Measurements from ENCODE around the gene APOA1.

Gene APOA1

DNA sequence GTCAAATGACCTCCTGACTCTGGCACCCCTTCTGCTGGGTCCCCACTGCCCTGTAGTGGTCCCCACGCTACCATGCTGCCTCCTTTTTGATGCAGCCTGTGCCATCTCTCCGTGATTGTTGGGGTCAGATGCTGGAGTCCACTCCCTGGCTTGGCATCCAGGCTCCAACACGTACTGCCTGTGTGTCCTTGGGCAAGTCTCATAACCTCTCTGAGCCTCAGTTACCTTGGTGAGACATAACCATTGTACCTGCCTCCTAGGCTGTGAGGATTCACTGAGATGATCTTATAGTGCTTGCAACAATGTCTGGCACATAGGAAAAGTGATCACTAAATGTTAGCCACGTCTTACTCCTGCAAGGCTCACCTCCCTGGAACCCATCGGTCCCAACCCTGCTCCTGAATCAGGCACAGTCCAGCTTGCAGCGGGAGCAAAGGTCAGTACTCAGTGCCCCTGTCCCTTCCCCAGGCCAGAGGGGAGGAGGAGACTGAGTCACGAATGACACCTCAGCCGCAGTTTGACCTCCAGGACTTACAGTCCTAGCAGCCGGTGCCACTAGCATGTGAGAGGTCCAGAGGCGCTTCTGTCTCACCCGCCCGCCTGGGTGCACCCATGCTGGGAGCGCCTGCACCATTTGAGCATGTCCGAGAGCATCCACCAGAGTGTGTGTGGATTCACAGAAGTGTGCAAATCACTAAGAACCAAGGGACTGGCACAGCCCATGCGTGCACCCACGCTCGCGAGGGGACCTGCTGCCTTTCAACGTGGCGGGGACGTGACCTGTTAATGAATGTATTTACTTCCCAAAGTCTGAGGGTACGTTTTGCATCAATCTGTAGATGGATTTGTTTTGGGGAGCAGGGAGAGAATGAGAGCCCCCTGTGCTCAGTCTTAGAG is 11.3 kb downstream of the APOA1 start:
- Histone ChIP-seq H2AK5ac (ENCODE audit: low read length) (no peak overlapping the region), H3K14ac (ENCODE audit: low read length) (no peak overlapping the region), H3K79me2 (ENCODE audit: control insufficient read depth, insufficient read depth, low read length, poor library complexity) (no peaks in the 10 kb centered on the region), H3K27ac (ENCODE audit: low read depth, low read length) (no peak overlapping the region), H3K27me3 (ENCODE audit: insufficient read depth, low read length) (no peaks in the 10 kb centered on the region), H4K8ac (ENCODE audit: low read depth, low read length) (no peak overlapping the region), H3K36me3 (ENCODE audit: control insufficient read depth in 1 of 2, insufficient read depth in 2 of 2, low read length in 2 of 2) (no peaks in the 10 kb centered on the region), H2BK120ac (ENCODE audit: insufficient read depth, low read length, poor library complexity) (no peak overlapping the region), H3K4me1 (ENCODE audit: control insufficient read depth in 1 of 2, insufficient read depth in 2 of 2, low read length in 2 of 2) (peaks cover 5% of the 10 kb centered on the region in 2 experiments), H3K18ac (ENCODE audit: low read length) (no peak overlapping the region), H3K4me2 (ENCODE audit: low read length) (no peak overlapping the region), H3K4me3 (ENCODE audit: low read depth, low read length) (no peak overlapping the region), H2BK5ac (ENCODE audit: low read depth, low read length, poor library complexity) (no peak overlapping the region), H3K9ac (ENCODE audit: low read length) (no peak overlapping the region), H3K4ac (ENCODE audit: low read depth, low read length) (no peak overlapping the region), H3K23ac (ENCODE audit: low read length) (no peak overlapping the region), H4K91ac (ENCODE audit: low read depth, low read length) (no peak overlapping the region), H4K12ac (ENCODE audit: low read depth, low read length) (no peak overlapping the region), H2BK12ac (ENCODE audit: low read length) (no peak overlapping the region), H3K9me3 (ENCODE audit: insufficient read depth, low read depth, low read length) (no peaks in the 10 kb centered on the region), H3K79me1 (ENCODE audit: low read length) (peaks cover 3% of the 10 kb centered on the region), H2AFZ (ENCODE audit: insufficient read depth, low read length, poor library complexity) (no peak overlapping the region)
- WGBS (ENCODE audit: extremely low coverage, insufficient coverage, insufficient read length), result no CpG with 5 or more reads among the region's 22 CpGs
- no peak for DNase-seq

DNA sequence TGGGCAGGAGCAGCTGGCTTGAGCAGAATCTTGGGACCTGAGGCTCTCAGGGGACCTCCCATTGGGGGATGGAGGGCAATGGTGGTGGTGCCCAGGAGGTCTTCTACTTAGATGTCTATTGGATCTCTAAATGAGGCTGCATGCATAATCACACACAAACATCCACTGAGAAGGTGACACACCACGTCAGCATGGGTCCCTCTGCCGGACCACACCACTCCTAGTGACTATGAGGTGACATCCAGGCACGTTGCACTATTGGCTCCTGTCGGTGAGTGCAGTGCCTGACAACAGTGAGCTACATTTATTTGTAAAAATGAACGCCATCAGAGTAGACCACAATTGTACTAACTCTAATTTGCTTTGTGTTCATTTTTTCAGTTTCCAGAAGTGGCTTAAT is 12.0 kb downstream of the APOA1 start:
- no peak overlapping the region for H3K4ac ChIP-seq (ENCODE audit: low read depth, low read length)
- no peaks in the 10 kb centered on the region for H3K27me3 ChIP-seq (ENCODE audit: insufficient read depth, low read length)
- no peak overlapping the region for H3K18ac ChIP-seq (ENCODE audit: low read length)
- no peak overlapping the region for H2BK5ac ChIP-seq (ENCODE audit: low read depth, low read length, poor library complexity)
- H3K14ac ChIP-seq (ENCODE audit: low read length), result no peak overlapping the region
- no CpG with 5 or more reads among the region's 5 CpGs for WGBS (ENCODE audit: extremely low coverage, insufficient coverage, insufficient read length)
- H3K79me2 ChIP-seq (ENCODE audit: control insufficient read depth, insufficient read depth, low read length, poor library complexity), result no peaks in the 10 kb centered on the region
- no peak overlapping the region for H4K8ac ChIP-seq (ENCODE audit: low read depth, low read length)
- H3K4me3 ChIP-seq (ENCODE audit: low read depth, low read length), result no peak overlapping the region
- no peak for DNase-seq
- no peak overlapping the region for H4K12ac ChIP-seq (ENCODE audit: low read depth, low read length)
- no peak overlapping the region for H3K27ac ChIP-seq (ENCODE audit: low read depth, low read length)
- H3K9ac ChIP-seq (ENCODE audit: low read length), result no peak overlapping the region
- no peak overlapping the region for H2BK12ac ChIP-seq (ENCODE audit: low read length)
- no peak overlapping the region for H3K4me2 ChIP-seq (ENCODE audit: low read length)
- no peaks in the 10 kb centered on the region for H3K36me3 ChIP-seq (ENCODE audit: control insufficient read depth in 1 of 2, insufficient read depth in 2 of 2, low read length in 2 of 2)
- no peak overlapping the region for H2AK5ac ChIP-seq (ENCODE audit: low read length)
- H3K9me3 ChIP-seq (ENCODE audit: insufficient read depth, low read depth, low read length), result no peaks in the 10 kb centered on the region
- no peak overlapping the region for H2BK120ac ChIP-seq (ENCODE audit: insufficient read depth, low read length, poor library complexity)
- H4K91ac ChIP-seq (ENCODE audit: low read depth, low read length), result no peak overlapping the region
- H3K79me1 ChIP-seq (ENCODE audit: low read length), result peaks cover 3% of the 10 kb centered on the region
- H2AFZ ChIP-seq (ENCODE audit: insufficient read depth, low read length, poor library complexity), result no peak overlapping the region
- peaks cover 2 to 5% of the 10 kb centered on the region in 2 experiments for H3K4me1 ChIP-seq (ENCODE audit: control insufficient read depth in 1 of 2, insufficient read depth in 2 of 2, low read length in 2 of 2)
- H3K23ac ChIP-seq (ENCODE audit: low read length), result no peak overlapping the region

- H3K9ac ChIP-seq (ENCODE audit: low read length), result no peak within 1 kb of the TSS
- H4K8ac ChIP-seq (ENCODE audit: low read depth, low read length), result no peak within 1 kb of the TSS
- H4K12ac ChIP-seq (ENCODE audit: low read depth, low read length), result no peak within 1 kb of the TSS
- no peak within 1 kb of the TSS for H3K27ac ChIP-seq (ENCODE audit: low read depth, low read length)
- H3K27me3 ChIP-seq (ENCODE audit: insufficient read depth, low read length), result no peaks in the 10 kb centered on the region
- WGBS (ENCODE audit: extremely low coverage, insufficient coverage, insufficient read length), result no CpG with 5 or more reads among the region's 16 CpGs
- H3K18ac ChIP-seq (ENCODE audit: low read length), result no peak within 1 kb of the TSS
- no peak within 1 kb of the TSS for H2BK120ac ChIP-seq (ENCODE audit: insufficient read depth, low read length, poor library complexity)
- no peak within 1 kb of the TSS for H3K23ac ChIP-seq (ENCODE audit: low read length)
- no peak within 1 kb of the TSS for H3K4me2 ChIP-seq (ENCODE audit: low read length)
- no peak within 1 kb of the TSS for H3K14ac ChIP-seq (ENCODE audit: low read length)
- no peak within 1 kb of the TSS for H3K4me3 ChIP-seq (ENCODE audit: low read depth, low read length)
- no peak within 1 kb of the TSS for H3K4ac ChIP-seq (ENCODE audit: low read depth, low read length)
- no peaks in the 10 kb centered on the region for H3K4me1 ChIP-seq (ENCODE audit: control insufficient read depth in 1 of 2, insufficient read depth in 2 of 2, low read length in 2 of 2)
- no peak within 1 kb of the TSS for H2AFZ ChIP-seq (ENCODE audit: insufficient read depth, low read length, poor library complexity)
- H3K9me3 ChIP-seq (ENCODE audit: insufficient read depth, low read depth, low read length), result peaks cover 2% of the 10 kb centered on the region
- no peak for DNase-seq
- no peak within 1 kb of the TSS for H2AK5ac ChIP-seq (ENCODE audit: low read length)
- H3K79me1 ChIP-seq (ENCODE audit: low read length), result no peaks in the 10 kb centered on the region
- H3K36me3 ChIP-seq (ENCODE audit: control insufficient read depth in 1 of 2, insufficient read depth in 2 of 2, low read length in 2 of 2), result no peaks in the 10 kb centered on the region
- no peak within 1 kb of the TSS for H2BK5ac ChIP-seq (ENCODE audit: low read depth, low read length, poor library complexity)
- H3K79me2 ChIP-seq (ENCODE audit: control insufficient read depth, insufficient read depth, low read length, poor library complexity), result no peaks in the 10 kb centered on the region
- no peak within 1 kb of the TSS for H4K91ac ChIP-seq (ENCODE audit: low read depth, low read length)
- H2BK12ac ChIP-seq (ENCODE audit: low read length), result no peak within 1 kb of the TSS
These were observed 14.2 kb downstream of the APOA1 start, which contains the start of gene APOA4 for GRCh38 chr11:116823031-116823843. TSS of gene APOA4 (minus strand) at chr11:116823304. CDS start at chr11:116823191, 113 bp downstream.

- Histone ChIP-seq H3K4me1 (ENCODE audit: control insufficient read depth in 1 of 2, insufficient read depth in 2 of 2, low read length in 2 of 2) (no peaks in the 10 kb centered on the region), H4K12ac (ENCODE audit: low read depth, low read length) (no peak overlapping the region), H3K79me2 (ENCODE audit: control insufficient read depth, insufficient read depth, low read length, poor library complexity) (no peaks in the 10 kb centered on the region), H3K23ac (ENCODE audit: low read length) (no peak overlapping the region), H3K4ac (ENCODE audit: low read depth, low read length) (no peak overlapping the region), H3K79me1 (ENCODE audit: low read length) (no peaks in the 10 kb centered on the region), H3K36me3 (ENCODE audit: control insufficient read depth in 1 of 2, insufficient read depth in 2 of 2, low read length in 2 of 2) (no peaks in the 10 kb centered on the region), H3K27ac (ENCODE audit: low read depth, low read length) (no peak overlapping the region), H3K4me2 (ENCODE audit: low read length) (no peak overlapping the region), H2BK120ac (ENCODE audit: insufficient read depth, low read length, poor library complexity) (no peak overlapping the region), H3K14ac (ENCODE audit: low read length) (no peak overlapping the region), H3K27me3 (ENCODE audit: insufficient read depth, low read length) (no peaks in the 10 kb centered on the region), H2AK5ac (ENCODE audit: low read length) (no peak overlapping the region), H2BK12ac (ENCODE audit: low read length) (no peak overlapping the region), H2AFZ (ENCODE audit: insufficient read depth, low read length, poor library complexity) (no peak overlapping the region), H4K91ac (ENCODE audit: low read depth, low read length) (no peak overlapping the region), H3K9me3 (ENCODE audit: insufficient read depth, low read depth, low read length) (peaks cover 2% of the 10 kb centered on the region), H3K18ac (ENCODE audit: low read length) (no peak overlapping the region), H3K4me3 (ENCODE audit: low read depth, low read length) (no peak overlapping the region), H4K8ac (ENCODE audit: low read depth, low read length) (no peak overlapping the region), H3K9ac (ENCODE audit: low read length) (no peak overlapping the region), H2BK5ac (ENCODE audit: low read depth, low read length, poor library complexity) (no peak overlapping the region)
- no peak for DNase-seq
- WGBS (ENCODE audit: extremely low coverage, insufficient coverage, insufficient read length), result no CpG with 5 or more reads among the region's 5 CpGs
These were observed 14.8 kb downstream of the APOA1 start for GRCh38 chr11:116822575-116822974.
